NT2/D1 (cell line): Measurements from ENCODE around the gene LACC1.

Experiments
- YY1 ChIP-seq: IDR thresholded peaks from 2 replicates; pipeline ENCODE4 v1.6.1; 2011; ENCODE audit not compliant: insufficient read length, insufficient read depth
- ZNF274 ChIP-seq: IDR thresholded peaks from 2 replicates; pipeline ENCODE4 v1.6.1; 2011; ENCODE audit warnings: mild to moderate bottlenecking, low read depth, low read length

- TF ChIP-seq YY1: no peak
- no peak for TF ChIP-seq ZNF274
These were observed 25.8 kb downstream of the LACC1 start for GRCh38 chr13:43905435-43906031.
